Stimulated activated memory B cell treated with anti-CD40 and anti-IgM and Interleukin-4, amounts not matched to agents 10 μg/mL and 1 μg/mL and 100 μg/mL, for 72 hours (primary cell): ENCODE results near the gene LHCGR.

Experiments
- ATAC-seq: fragments of 150-1000 bp; cut with Tn5 transposase; 2 replicates; pipeline ENCODE4 v1.10.0; 2021
- H3K27ac Mint-ChIP-seq: one replicate; pipeline ENCODE4 v1.8.0; 2022; ENCODE audit warnings: mild to moderate bottlenecking, mixed read lengths
- H3K27me3 Mint-ChIP-seq: one replicate; pipeline ENCODE4 v1.8.0; 2022; ENCODE audit warnings: mixed read lengths
- H3K36me3 Mint-ChIP-seq: one replicate; pipeline ENCODE4 v1.8.0; 2022; ENCODE audit warnings: mixed read lengths
- H3K4me1 Mint-ChIP-seq: one replicate; pipeline ENCODE4 v1.8.0; 2022; ENCODE audit warnings: mixed read lengths
- H3K4me3 Mint-ChIP-seq: one replicate; pipeline ENCODE4 v1.8.0; 2022; ENCODE audit warnings: mild to moderate bottlenecking, moderate library complexity, mixed read lengths
- H3K9me3 Mint-ChIP-seq: one replicate; pipeline ENCODE4 v1.8.0; 2022; ENCODE audit warnings: mixed read lengths

The LHCGR gene

GRCh38 chr2:48725696-48726494, 29.6 kb downstream of the LHCGR start:
- no peaks in the 10 kb centered on the region for H3K4me1 Mint-ChIP-seq
- ATAC-seq = peak; percentile 13

DNA sequence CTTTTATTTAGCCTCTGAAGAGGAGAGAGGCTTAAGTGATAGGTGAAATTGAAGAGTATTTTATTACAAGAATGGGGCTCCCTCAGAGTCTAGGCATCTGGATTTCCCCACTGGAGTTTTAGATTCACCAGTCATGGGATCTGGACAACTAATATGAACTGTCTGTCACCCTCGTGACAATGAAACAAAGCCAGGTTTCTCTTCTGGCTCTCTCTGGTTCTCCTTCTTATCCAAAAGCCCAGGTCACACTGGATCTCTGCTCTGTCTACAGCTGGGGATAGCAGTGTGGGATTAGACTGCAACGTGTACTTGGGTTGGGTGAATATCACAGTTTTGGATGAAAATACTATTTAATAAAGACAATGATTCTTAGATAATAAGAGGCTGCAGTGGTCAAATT, 31.2 kb downstream of the LHCGR start:
- H3K27ac Mint-ChIP-seq = no peak overlapping the region
- H3K27me3 Mint-ChIP-seq = peaks cover 10% of the 10 kb centered on the region
- no peaks in the 10 kb centered on the region for H3K36me3 Mint-ChIP-seq
- no peak overlapping the region for H3K4me3 Mint-ChIP-seq
- no peaks in the 10 kb centered on the region for H3K4me1 Mint-ChIP-seq
- no peak for ATAC-seq
- H3K9me3 Mint-ChIP-seq = no peaks in the 10 kb centered on the region

More at GRCh38 chr2:48725696-48726494, 29.6 kb downstream of the LHCGR start:
- no peak overlapping the region for H3K4me3 Mint-ChIP-seq
- no peaks in the 10 kb centered on the region for H3K36me3 Mint-ChIP-seq
- H3K27ac Mint-ChIP-seq = no peak overlapping the region
- H3K27me3 Mint-ChIP-seq = no peaks in the 10 kb centered on the region
- H3K9me3 Mint-ChIP-seq = no peaks in the 10 kb centered on the region

DNA sequence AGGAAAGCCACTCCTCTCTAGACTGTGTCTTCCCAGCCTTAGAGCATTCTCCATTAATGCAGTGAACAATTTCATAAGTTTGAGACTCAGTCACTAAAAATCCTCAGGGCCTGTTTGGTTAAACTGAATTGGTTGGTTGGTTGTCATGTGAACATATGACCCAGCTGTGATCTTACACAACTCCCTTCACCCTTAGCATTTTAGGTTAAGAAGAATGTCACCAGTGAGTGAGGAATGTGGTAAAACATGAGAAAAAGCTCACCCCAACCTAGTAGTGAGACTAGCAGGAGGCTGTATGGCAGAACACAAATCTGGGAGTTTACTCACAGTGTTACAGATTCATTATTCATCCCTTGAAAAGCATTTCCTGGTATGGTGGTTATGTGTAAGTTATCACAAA, 32.4 kb downstream of the LHCGR start:
- Mint-ChIP-seq H3K27me3 (peaks cover 10% of the 10 kb centered on the region), H3K4me3 (no peak overlapping the region), H3K4me1 (no peaks in the 10 kb centered on the region), H3K36me3 (no peaks in the 10 kb centered on the region), H3K9me3 (no peaks in the 10 kb centered on the region), H3K27ac (no peak overlapping the region)
- ATAC-seq = no peak

DNA sequence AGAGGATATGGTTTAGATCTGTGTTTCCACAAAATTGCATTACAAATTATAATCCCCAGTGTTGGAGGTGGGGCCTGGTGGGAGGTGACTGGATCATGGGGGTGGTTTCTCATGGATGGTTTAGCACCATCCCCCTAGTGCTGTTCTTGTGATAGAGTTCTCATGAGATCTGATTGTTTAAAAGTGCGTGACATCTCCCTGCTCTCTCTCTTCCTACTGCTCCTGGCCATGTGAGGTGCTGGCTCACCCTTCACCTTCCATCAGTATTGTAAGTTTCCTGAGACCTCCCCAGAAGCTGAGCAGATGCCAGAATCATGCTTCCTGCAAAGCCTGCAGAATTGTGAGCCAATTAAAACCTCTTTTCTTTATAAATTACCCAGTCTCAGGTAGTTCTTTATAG, 33.1 kb downstream of the LHCGR start:
- peaks cover 10% of the 10 kb centered on the region for H3K27me3 Mint-ChIP-seq
- no peak overlapping the region for H3K4me3 Mint-ChIP-seq
- no peaks in the 10 kb centered on the region for H3K9me3 Mint-ChIP-seq
- no peaks in the 10 kb centered on the region for H3K4me1 Mint-ChIP-seq
- no peak overlapping the region for H3K27ac Mint-ChIP-seq
- no peaks in the 10 kb centered on the region for H3K36me3 Mint-ChIP-seq
- ATAC-seq = no peak

- H3K27me3 Mint-ChIP-seq = peaks cover 10% of the 10 kb centered on the region
- H3K4me3 Mint-ChIP-seq = no peak overlapping the region
- ATAC-seq = no peak
- no peaks in the 10 kb centered on the region for H3K36me3 Mint-ChIP-seq
- no peaks in the 10 kb centered on the region for H3K9me3 Mint-ChIP-seq
- H3K27ac Mint-ChIP-seq = no peak overlapping the region
- H3K4me1 Mint-ChIP-seq = no peaks in the 10 kb centered on the region
Observed at GRCh38 chr2:48721158-48721557, 34.4 kb downstream of the LHCGR start.

DNA sequence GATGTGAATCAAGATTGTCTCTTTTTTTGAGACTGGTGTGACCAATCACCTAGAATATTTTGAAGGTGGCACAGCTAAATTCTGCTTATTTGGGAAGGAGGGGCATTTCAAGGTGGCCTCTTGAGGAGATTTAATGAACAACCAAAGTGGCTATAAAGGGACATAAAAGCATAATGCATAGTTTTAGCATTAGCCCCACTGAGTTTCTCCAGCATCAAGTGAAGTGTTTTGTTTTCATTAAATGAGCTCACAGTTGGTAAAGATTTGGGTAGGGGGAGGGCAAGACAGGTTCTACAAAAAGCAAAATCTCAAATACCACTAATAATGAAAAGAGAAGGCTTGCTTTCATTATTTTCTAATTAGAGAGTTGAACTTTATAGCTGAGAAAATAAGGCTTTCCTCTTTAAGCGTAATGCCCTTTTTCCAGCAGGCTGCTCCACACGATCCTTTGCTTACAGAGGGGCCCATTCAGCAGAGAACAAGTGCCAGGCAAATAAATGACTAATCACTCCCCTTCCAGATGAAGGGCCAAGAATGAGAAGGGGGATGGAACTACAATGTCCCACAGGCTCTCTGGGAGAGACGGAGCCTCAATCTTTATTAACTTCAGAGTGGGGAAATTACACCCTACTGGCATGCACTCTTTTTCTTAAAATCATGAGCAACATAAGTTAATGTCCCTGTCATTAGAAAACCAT, 35.9 kb downstream of the LHCGR start:
- no peak overlapping the region for H3K4me3 Mint-ChIP-seq
- ATAC-seq = no peak
- H3K36me3 Mint-ChIP-seq = no peaks in the 10 kb centered on the region
- no peaks in the 10 kb centered on the region for H3K4me1 Mint-ChIP-seq
- H3K9me3 Mint-ChIP-seq = no peaks in the 10 kb centered on the region
- H3K27ac Mint-ChIP-seq = no peak overlapping the region
- H3K27me3 Mint-ChIP-seq = peaks cover 10% of the 10 kb centered on the region

- H3K9me3 Mint-ChIP-seq = no peaks in the 10 kb centered on the region
- no peak for ATAC-seq
- H3K27me3 Mint-ChIP-seq = peaks cover 10% of the 10 kb centered on the region
- no peaks in the 10 kb centered on the region for H3K36me3 Mint-ChIP-seq
- no peak overlapping the region for H3K27ac Mint-ChIP-seq
- no peak overlapping the region for H3K4me3 Mint-ChIP-seq
- H3K4me1 Mint-ChIP-seq = no peaks in the 10 kb centered on the region
Observed at GRCh38 chr2:48717846-48718245, 37.7 kb downstream of the LHCGR start.

DNA sequence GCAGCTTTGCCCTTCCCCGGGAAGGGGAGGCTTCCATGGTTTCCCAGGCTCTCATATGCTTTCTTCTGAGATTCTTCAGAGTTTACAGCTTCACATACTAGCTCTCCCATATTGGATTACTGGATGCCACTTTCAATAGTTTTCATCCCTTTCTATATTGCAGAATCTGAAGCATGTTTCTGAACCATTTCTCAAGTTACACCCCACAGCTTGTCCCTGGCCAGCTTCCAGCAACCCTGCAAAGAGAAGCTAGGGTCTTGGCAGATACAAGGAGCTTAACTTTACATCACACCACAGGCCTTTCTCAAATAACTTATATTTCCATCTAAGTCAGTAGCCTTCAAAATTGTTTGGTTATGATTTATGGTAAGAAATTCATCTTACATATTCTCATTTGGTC, 39.6 kb downstream of the LHCGR start:
- Mint-ChIP-seq H3K27ac (no peak overlapping the region), H3K27me3 (peaks cover 24% of the 10 kb centered on the region)
- no peak for ATAC-seq

GRCh38 chr2:48715042-48715899, 40.3 kb downstream of the LHCGR start:
- H3K4me3 Mint-ChIP-seq = no peak overlapping the region
- ATAC-seq = no peak
- H3K4me1 Mint-ChIP-seq = no peaks in the 10 kb centered on the region
- peaks cover 30% of the 10 kb centered on the region for H3K27me3 Mint-ChIP-seq
- H3K27ac Mint-ChIP-seq = no peak overlapping the region
- H3K36me3 Mint-ChIP-seq = no peaks in the 10 kb centered on the region
- no peaks in the 10 kb centered on the region for H3K9me3 Mint-ChIP-seq

More for the DNA sequence above, 39.6 kb downstream of the LHCGR start:
- H3K4me1 Mint-ChIP-seq = no peaks in the 10 kb centered on the region
- H3K9me3 Mint-ChIP-seq = no peaks in the 10 kb centered on the region
- no peak overlapping the region for H3K4me3 Mint-ChIP-seq
- H3K36me3 Mint-ChIP-seq = no peaks in the 10 kb centered on the region

GRCh38 chr2:48714245-48714644, 41.3 kb downstream of the LHCGR start:
- H3K36me3 Mint-ChIP-seq = no peaks in the 10 kb centered on the region
- H3K4me1 Mint-ChIP-seq = no peaks in the 10 kb centered on the region
- H3K9me3 Mint-ChIP-seq = no peaks in the 10 kb centered on the region
- no peak overlapping the region for H3K4me3 Mint-ChIP-seq
- H3K27ac Mint-ChIP-seq = no peak overlapping the region
- peaks cover 20% of the 10 kb centered on the region for H3K27me3 Mint-ChIP-seq
- ATAC-seq = no peak

DNA sequence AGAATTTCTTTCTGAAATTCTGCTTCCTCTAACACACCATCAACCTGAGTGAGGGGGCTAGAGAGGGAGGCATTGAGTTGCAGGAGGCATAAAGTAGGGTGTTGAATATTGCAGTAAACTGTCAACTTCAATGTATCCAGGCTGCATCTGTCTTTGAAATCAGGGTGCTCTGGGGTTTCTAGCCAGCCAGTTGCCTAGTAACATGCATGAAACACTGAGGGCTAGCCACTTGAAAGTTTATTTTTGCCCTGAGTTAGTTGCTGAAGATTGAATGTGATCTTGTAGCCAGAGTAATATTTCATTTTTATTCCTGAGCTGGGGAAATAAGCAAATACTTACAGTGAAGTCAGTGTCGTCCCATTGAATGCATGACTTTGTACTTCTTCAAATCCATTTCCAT, 41.9 kb downstream of the LHCGR start:
- Mint-ChIP-seq H3K27ac (no peak overlapping the region), H3K36me3 (no peaks in the 10 kb centered on the region), H3K4me3 (no peak overlapping the region), H3K27me3 (peaks cover 20% of the 10 kb centered on the region), H3K9me3 (no peaks in the 10 kb centered on the region), H3K4me1 (no peaks in the 10 kb centered on the region)
- no peak for ATAC-seq

- Mint-ChIP-seq H3K4me3 (no peak overlapping the region), H3K27me3 (peaks cover 20% of the 10 kb centered on the region), H3K9me3 (no peaks in the 10 kb centered on the region), H3K4me1 (no peaks in the 10 kb centered on the region), H3K36me3 (no peaks in the 10 kb centered on the region), H3K27ac (no peak overlapping the region)
- no peak for ATAC-seq
Observed at GRCh38 chr2:48712151-48712550, 43.4 kb downstream of the LHCGR start.

DNA sequence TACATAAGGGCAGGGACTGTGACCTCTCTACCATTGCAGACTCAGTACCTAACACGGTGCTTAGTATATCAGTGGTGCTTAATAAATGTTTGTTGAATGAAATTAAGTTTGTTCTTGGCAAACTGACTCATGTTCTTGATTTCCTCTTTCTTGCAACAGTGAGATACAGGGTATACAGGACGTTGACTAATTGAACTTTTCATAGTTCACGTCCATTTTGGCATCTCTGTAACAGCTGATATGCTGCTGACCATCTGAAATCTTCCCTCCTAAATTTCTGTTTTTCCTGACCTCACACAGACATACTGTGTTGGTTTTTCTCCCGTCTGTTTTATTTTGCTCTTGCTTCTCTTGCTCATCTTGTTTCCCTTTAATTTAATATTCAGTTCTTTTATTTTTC, 44.2 kb downstream of the LHCGR start:
- peaks cover 20% of the 10 kb centered on the region for H3K27me3 Mint-ChIP-seq
- H3K27ac Mint-ChIP-seq = no peak overlapping the region
- no peaks in the 10 kb centered on the region for H3K36me3 Mint-ChIP-seq
- no peak overlapping the region for H3K4me3 Mint-ChIP-seq
- H3K4me1 Mint-ChIP-seq = no peaks in the 10 kb centered on the region
- H3K9me3 Mint-ChIP-seq = no peaks in the 10 kb centered on the region
- no peak for ATAC-seq

- no peak for ATAC-seq
- H3K4me3 Mint-ChIP-seq = no peak overlapping the region
- H3K9me3 Mint-ChIP-seq = no peaks in the 10 kb centered on the region
- H3K4me1 Mint-ChIP-seq = no peaks in the 10 kb centered on the region
- H3K36me3 Mint-ChIP-seq = no peaks in the 10 kb centered on the region
- H3K27me3 Mint-ChIP-seq = peaks cover 28% of the 10 kb centered on the region
- no peak overlapping the region for H3K27ac Mint-ChIP-seq
Observed at GRCh38 chr2:48709096-48710034, 46.2 kb downstream of the LHCGR start.
